Astrocyte (in vitro differentiated cells and primary cell): Measurements from ENCODE around the gene MREG.

Source experiments
- CTCF ChIP-seq: IDR thresholded peaks from 2 replicates; pipeline ENCODE4 v1.5.1; 2011; ENCODE audit warnings: low read depth, mild to moderate bottlenecking, inconsistent platforms, low read length, moderate library complexity; ENCODE audit not compliant: insufficient read depth
- EZH2 ChIP-seq: IDR thresholded peaks from 2 replicates; pipeline ENCODE4 v1.6.1; 2012; ENCODE audit warnings: mild to moderate bottlenecking, low read length, inconsistent platforms; ENCODE audit not compliant: insufficient read depth

GRCh38 chr2:215974700-215975429, 38.5 kb downstream of the MREG start:
- TF ChIP-seq CTCF (no peak), EZH2 (no peak)
